NOMO-1 treated with DMSO at 0.1 percent for 48 hours (cell line): ENCODE measurements around the gene C8B.

ENCODE experiments used
- DNase-seq: peaks from one replicate; lab custom pipeline; 2025; ENCODE audit not compliant: unreplicated experiment; lab: John Stamatoyannopoulos, UW

Gene C8B

DNA sequence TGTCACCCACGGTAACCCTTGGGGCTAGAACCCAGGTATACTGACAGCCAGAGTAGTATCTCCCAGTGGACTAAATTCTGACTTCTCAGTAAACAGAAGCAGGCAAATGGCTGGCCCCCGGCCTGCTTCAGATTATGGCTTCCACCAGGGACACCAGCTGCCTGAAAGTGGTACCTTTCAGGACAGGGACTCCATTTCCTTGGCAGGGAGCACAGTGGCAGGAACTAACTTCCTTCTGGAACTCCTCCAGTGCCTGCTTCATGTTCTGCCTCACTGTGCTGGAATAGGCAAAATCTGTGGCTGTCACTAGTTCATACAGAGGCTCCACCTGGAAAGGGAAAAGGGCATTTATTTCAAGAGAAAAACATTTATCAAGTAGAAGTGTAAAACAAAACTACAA lies 32.7 kb downstream of the C8B start:
- no peak for DNase-seq

DNA sequence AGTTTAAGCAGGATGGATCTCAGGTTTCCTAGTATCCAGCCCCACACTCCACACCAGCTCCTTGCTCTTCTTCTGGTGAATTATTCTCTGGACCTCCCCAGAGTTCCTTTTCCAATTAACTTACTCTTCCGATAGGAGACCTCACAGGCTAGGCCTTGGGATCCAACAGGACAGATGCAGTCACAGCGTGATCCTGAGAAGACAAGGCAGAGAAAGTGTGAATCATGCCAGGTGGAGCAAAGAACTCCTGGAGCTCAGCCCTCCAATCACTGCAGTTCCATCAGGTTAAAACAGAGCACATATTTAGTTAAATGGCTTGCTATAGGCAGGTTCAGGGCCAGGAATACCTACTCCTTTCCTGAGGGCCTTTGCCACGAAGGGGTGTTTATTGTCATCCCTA lies 34.1 kb downstream of the C8B start:
- no peak for DNase-seq

DNA sequence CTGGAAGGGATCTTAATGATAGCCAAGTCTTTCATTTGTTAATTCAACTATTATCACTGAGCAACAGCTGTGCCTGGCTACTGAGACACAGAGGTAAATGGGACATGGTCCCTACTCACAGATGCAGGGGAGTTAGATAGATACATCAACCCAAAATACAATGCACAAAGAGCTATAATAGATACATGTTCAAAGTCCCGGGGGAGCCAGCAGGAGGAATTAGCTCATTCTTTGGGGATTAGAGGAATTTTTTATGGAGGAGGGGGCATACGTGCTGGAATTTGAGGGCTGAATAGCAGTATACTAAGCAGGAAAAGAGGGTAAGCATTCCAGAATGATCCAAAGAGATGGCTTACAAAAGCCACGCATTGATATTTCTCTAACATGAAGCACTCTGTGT lies 34.6 kb downstream of the C8B start:
- DNase-seq, result no peak

DNA sequence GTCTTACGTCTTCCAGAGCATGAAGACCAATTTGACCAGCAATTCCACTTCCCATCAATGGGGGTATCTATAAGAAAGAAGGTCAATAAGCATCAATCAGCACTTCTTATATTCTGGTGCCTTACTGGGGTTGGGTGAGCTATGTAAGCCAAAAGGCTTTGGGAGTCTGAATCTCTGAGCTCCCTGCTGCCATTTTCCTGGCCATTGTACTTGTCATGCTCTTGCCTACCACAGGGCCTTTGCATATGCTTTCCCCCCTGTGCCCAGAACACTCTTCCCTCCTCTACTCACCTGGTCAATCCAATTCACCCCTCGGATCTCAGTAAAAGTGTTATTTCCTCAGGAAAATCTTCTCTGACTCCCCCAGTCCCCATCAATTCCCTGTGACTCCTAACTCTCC lies 36.3 kb downstream of the C8B start:
- DNase-seq, result no peak

- DNase-seq, result no peak
Observed at GRCh38 chr1:56927986-56928385, 37.8 kb downstream of the C8B start.

DNA sequence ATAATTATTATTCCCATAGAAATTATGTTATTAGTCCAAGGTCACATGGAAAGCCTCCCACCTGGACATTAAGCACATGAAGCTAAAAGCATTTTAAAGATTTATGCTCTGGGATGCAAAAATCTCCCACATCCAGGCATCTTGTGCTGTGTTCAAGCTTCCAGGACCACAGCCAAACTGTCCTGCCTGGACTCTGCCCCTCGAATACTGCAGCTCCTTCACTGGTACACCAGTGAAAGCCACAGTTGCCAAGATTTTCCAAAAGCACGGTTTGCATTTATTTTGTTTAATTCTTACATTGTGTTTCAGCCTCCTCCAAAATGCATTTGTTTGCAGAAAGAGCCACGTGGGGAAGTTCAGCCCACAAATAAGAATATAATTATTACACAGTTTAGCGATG lies 38.6 kb downstream of the C8B start:
- DNase-seq, result no peak

- DNase-seq, result no peak
Observed at GRCh38 chr1:56925193-56925592, 40.6 kb downstream of the C8B start.

DNA sequence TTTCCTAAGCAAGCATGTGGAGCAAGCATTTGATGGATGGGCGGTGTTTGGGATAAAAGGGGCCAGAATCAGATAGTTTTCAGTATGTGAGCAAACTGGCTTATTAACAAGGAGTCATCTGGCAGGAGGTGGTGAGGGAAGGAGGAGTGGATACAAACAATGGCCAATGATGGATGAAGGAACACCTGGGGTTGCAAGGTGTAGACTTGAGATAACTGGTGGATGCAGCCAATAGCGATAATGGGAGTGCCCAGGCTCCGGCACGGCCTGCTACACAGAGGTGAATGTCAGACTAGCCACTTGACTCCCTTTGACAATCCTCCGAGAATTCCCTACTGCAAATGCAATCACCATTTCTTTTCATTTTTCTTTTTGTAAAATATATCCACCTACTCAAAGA lies 41.7 kb downstream of the C8B start:
- no peak for DNase-seq

DNA sequence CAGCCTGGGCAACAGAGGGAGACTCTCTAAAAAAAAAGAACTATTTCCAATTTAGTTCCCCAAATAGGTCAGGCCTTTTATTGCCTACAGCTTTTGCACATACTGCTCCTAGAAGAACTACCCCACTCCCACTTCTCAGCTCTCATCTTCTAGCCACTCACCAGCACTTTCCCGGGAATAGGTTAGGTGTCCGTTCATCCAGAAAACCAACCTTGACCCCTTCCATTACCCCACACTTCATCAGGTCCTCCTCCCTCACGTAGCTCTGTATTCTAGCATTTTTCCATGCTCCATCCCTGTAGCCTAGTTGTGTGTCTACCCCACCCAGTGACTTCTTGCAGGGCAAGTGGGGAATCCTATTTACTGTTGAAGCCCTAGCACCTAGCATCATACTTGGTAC lies 42.6 kb downstream of the C8B start:
- DNase-seq, result no peak

DNA sequence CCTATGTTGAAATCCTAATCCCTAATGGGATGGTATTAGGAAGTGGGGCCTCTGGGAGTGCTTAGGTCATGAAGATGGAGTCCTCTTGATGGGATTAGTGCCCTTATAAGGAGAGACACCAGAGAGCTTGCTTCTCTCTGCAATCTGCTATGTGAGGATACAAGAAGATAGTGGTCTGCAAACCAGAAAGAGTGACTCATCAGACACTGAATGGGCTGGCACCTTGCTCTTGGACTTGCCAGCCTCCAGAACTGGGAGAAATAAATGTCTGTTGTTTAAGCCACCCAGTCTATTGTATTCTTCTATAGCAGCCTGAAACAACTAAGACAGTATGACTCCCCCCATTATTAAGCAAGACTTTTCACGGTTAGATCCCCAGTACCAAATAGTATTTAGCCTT lies 43.3 kb downstream of the C8B start:
- DNase-seq, result no peak

DNA sequence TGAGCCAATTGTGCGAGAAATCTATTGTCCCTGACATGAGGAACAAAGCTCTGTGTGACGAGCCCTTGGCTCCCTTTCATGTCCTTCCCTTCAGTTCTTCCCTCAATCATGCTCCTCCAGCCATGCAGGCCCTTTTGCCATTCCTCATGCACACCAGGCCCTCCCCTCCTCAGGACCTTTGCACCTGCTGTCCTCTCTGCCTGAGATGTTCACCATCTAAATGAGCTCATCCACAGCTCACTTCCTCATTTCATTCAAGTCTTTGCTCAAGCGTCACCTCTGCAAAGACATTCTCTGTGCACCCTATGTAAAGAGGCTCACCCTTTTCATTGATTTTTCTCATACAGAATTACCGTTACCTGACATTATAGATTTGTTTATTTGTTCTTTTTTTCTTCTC lies 43.7 kb downstream of the C8B start:
- DNase-seq, result peak; percentile 31

- DNase-seq, result no peak
Observed at GRCh38 chr1:56921479-56921878, 44.3 kb downstream of the C8B start.

DNA sequence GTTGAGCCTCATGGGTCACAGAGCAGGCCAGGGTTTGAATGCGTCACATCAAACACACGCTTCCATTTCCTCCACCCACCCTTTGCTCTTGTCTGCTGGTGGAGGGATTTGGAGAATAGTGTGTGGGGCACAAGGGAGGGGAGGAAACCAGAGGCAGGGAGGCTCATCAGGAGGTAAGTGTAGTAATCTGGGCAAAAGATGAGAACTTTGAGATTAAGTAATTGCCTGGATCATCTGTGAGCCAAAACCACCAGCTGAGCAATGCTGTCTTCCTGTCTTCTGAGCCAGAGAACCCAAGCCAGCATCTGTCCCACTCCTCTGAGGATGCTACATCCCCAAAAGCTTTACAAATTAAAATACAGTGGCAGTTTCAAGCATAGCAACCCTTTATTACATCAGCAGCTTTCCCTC lies 45.2 kb downstream of the C8B start:
- peak; percentile 1 for DNase-seq

DNA sequence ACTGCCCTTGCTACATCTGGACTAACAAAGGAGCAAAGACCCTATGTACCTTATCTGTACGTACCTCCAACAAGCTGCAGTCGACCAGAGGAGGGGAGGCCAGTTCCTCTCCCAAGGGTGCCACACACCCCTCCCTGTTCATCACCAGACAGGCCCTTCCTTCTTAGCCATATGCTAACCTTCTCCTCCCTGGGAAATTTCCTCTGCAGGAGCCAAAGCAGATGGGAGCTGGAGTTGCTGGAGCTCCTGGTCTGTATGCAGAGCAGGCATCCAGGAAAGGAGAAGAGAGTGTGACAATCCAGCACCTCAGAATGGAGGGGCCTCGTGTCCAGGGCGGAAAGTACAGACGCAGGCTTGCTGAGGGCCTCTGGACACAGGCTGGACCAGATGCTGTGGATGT lies 48.5 kb downstream of the C8B start:
- no peak for DNase-seq

DNA sequence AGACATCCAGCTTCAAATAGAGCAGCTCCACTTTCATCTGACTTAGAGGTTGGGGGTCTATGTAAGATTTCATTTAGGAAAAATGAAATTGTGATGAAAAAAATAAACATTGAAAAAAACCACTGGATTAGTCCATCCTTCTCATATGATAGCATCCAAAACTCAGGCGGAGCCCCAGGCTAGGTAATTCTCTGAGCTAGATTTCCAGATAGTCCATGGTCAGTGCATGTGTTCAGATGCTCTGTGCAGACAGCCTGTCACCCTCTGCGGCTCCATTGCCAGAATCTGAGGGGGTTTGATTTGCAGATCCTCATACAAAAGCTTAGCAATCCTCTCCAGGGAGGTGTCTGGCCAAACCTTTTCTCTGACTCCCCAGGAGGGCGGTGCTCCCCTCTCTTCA lies 49.2 kb downstream of the C8B start:
- no peak for DNase-seq

DNA sequence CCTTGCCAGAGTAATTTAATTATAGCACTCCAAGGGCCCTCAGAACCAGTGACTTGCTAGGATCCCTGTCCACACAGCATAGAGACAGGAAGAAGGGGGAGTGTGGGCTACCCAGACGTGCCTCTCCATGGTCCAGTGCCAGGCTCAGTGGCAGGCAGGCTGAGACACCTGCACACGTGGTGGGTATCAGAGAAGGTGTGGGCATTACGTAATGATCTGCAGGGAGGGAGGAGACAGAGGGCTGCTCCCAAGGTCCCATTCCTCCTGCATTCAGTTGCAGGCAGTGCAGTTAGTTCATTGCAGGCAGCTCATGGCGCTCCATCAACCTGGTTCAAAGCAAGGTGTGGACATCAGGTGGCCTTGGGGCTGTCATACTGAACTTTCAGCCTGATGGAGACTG lies 49.9 kb downstream of the C8B start:
- no peak for DNase-seq

DNA sequence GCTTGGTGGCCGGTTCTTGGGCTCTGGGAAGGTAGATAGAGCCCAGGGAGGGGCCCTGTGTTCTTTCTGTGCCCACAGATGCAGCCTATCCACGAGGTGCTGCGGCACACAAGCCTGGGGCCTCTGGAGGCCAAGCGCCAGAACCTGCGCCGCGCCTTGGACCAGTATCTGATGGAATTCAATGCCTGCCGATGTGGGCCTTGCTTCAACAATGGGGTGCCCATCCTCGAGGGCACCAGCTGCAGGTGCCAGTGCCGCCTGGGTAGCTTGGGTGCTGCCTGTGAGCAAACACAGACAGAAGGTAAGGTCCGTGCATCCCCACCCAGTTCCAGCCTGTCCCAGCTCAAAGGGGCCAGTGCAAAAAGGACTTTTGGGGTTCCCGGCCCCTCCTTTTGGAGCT lies 53.5 kb downstream of the C8B start:
- DNase-seq, result no peak

DNA sequence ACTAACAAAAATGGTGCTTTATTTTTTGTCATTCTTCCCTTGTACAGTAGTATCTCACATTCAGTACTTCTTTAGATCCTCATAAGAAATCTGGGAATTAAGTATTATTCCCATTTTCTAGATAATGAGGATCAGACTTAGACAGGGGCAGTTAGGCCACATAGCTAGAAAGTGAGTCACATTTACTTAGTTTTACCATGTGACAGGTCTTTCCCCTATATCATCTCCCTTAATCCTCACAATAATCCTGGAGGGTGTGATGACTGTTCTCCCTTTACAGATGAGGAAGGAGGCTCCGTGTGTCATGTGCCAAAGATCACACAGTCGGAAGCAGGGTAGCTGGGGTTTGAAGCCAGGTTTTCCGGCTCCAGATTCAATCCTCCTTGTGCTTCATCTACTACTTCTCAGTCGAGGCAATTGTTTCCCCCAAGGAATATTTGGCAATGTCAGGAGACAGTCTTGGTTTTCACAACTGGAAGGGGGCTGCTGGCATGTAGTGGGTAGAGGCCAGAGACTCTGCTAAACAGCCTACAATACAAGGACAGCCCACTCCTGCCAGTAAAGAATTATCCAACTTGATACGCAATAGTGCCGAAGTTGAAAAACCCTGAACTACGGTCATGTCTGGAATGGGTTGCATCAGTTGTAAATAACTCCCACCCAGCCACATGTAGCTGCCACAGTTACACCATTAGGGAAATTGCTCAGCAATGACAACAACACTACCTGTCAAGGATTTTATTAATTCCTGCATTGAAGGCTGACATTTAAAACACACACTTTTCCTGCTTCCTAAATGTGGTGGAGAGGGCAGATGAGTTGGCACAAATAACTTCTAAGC lies 54.5 kb downstream of the C8B start:
- peak; percentile 72 for DNase-seq

DNA sequence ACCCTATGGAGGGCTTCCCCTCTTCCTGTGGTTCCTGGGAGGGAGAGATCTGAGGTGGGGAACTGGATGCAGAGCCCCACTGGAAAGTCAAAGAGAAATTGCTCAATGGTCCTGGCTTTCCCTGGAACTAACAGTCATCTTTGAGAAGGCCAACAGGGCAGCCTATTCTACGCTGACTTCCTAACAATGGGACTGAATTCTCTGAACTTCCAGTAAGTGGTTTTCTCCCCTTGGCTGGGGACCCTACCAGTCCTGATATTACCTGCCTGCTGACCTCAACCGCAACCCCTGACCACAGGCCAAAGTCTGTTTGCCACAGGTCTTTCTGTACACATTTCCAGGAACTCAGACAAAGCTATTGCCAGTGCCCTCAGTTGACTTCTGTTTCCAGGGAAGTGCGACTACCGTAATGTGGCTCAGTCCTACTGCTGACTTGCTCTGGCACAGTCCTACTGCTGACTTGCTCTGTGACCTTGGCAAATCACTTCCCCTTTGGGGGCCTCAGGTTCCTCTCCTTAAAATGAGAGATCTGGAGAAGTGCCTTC lies 55.3 kb downstream of the C8B start:
- peak; percentile 89 for DNase-seq

GRCh38 chr1:56908619-56909221 lies 57.1 kb downstream of the C8B start:
- peak; percentile 89 for DNase-seq

- no peak for DNase-seq
Observed at GRCh38 chr1:56905667-56906066, 60.1 kb downstream of the C8B start.

- no peak for DNase-seq
Observed at GRCh38 chr1:56904663-56905397, 61.0 kb downstream of the C8B start.
